GM19035 (cell line): ENCODE data around the gene TAS2R1.

Experiments
- ATAC-seq: cut with Tn5 transposase; IDR thresholded peaks from one replicate; pipeline ENCODE4 v1.9.1; 2021; ENCODE audit not compliant: unreplicated experiment

TAS2R1 gene

GRCh38 chr5:9589049-9589835 lies 40.9 kb downstream of the TAS2R1 start:
- ATAC-seq, result no peak

- no peak for ATAC-seq
Measured at GRCh38 chr5:9588254-9588653, 41.9 kb downstream of the TAS2R1 start.

GRCh38 chr5:9587135-9587534 lies 43.0 kb downstream of the TAS2R1 start:
- ATAC-seq, result no peak

- no peak for ATAC-seq
Measured at GRCh38 chr5:9582406-9582805, 47.7 kb downstream of the TAS2R1 start.
